NOMO-1 treated with dmso at 0.1 percent for 144 hours (cell line): ENCODE results near the gene DLG2.
"Not testable (repeated sequence)": the region's sequence is repeated elsewhere in the genome, so short reads cannot be mapped to it uniquely, and the experiment has no call there.

ENCODE experiments used
- DNase-seq: peaks from one replicate; lab custom pipeline; 2025; ENCODE audit not compliant: unreplicated experiment; lab: John Stamatoyannopoulos, UW

The DLG2 gene

GRCh38 chr11:84800755-84801346 lies 826.3 kb downstream of the DLG2 start:
- DNase-seq: no peak

DNA sequence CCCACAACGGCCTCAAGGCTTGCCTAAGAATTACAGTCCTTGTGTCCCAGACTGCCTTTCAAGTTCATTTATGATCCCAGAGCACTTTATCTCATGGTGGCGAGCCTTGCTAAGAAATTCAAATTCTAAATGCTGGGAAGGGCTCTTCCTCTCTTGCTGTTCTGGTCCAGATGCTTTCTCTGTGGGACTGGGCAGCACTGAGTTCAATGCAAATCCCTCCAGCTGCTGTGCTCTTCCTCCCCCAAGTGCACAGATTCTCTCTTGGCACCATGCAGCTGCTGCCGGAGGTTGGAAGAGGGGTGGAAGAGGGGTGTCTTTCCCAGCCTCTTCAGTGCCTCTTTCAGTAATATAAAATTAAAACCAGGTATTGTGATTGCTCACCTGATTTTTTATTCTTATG lies 828.0 kb downstream of the DLG2 start:
- DNase-seq: no peak

GRCh38 chr11:84795698-84796097 lies 831.4 kb downstream of the DLG2 start:
- no peak for DNase-seq

- DNase-seq: no peak
Measured at GRCh38 chr11:84794663-84795443, 832.3 kb downstream of the DLG2 start.

DNA sequence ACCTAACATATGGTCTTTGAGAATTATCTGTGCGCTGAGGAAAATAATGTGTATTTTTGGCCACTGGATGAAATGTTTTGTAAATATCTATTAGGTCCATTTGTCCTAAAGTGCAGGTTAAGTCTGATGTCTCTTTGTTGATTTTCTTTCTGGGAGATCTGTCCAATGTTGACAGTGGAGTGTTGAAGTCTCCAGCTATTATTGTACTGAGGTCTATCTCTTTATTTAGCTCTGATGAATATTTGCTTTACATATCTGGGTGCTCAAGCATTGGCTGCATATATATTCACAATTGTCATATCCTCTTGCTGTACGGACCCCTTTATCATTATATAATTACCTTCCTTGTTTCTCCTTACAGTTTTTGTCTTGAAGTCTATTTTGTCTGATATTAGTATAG lies 833.8 kb downstream of the DLG2 start:
- no peak for DNase-seq

DNA sequence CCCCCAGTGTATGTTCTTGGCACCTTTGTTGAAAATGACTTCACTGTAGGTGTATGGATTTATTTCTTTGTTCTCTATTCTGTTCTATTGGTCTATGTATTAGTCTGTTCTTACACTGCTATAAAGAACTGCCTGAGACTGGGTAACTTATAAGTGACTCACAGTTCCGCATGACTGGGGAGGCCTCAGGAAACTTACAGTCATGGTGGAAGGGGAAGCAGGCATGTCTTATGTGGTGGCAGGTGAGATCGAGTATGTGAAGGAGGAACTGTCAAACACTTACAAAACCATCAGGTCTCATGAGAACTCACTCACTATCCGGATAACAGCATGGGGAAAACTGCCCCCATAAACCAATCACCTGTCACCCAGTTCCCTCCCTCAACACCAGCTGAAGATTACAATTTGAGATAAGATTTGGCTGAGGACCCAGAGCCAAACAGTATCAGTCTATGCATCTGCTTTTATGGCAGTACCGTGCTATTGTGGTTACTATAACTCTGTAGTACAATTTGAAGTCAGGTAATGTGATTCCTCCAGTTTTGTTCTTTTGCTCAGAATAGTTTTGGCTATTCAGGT lies 836.2 kb downstream of the DLG2 start:
- no peak for DNase-seq

DNA sequence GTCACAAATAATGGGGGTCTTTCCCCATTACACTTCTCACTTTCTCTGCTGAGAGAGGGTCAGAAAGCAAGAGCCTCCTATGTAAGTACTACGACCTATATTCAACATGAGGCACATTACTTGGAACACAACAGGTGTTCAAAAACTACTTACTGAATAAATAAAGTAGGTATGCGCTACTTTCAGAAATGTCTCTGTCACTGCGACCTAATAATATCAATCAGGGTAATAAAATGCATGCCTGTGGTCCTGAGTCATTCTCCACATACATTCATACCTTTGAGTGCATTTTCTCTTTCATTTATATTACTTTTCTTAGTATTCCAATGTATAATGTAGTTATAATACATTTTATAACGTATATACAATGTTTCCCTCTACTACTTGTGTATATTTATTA lies 838.9 kb downstream of the DLG2 start:
- DNase-seq: no peak

DNA sequence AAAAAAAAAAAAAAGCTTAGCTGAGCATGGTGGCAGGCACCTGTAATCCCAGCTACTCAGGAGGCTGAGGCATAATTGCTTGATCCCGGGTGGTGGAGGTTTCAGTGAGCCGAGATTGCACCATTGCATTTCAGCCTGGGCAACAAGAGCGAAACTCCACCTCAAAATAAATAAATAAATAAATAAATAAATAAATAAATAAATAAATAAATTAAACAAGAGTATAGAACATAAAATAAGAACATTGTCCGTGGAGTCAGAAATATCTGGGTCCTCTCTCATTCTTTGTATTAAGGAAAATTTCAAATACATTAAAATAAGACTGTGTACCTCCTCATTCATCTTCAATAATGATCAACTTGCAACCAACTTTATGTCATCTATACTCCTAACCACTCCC lies 843.0 kb downstream of the DLG2 start:
- DNase-seq: not testable (repeated sequence)

DNA sequence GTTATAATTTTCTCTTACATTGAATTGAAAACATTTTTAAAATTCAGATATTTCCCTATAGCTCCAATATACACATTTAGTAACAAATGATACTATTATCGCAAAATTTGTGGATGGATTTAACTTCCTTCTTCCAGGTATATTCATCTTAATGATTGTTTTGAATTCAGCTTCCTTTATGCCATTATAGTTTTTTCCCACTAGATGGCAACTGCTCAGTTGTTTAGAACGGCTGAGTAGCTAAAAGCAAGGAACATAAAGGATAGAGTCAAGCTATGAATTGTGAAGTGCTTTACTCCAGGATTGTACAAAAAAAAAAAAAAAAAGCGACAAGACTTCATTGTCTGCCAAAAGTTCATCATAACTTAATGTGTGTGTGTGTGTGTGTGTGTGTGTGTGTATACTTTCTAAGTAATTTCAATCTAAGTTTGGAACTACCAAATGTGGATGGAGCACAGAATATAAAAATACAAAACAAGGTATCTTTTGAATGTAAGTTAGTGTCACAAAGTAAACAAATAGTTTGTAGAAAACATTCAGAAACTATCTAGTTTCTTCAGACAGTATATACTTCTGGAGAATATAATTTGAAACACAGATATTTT lies 846.4 kb downstream of the DLG2 start:
- no peak for DNase-seq

DNA sequence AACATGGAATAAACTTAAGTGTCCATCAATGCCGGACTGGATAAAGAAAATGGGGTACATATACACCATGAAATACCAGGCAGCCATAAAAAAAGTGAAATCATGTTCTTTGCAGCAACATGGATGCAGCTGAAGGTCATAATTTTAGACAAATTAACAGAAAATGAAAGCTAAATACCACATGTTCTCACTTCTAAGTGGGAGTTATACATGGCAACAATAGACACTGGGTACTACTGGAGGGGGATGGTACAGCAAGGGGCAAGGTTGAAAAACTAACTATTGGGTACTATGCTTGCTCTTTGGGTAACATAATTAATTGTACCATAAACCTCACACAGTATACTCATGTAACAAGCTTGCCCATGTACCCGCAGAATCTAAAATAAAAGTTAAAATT lies 851.6 kb downstream of the DLG2 start:
- no peak for DNase-seq

DNA sequence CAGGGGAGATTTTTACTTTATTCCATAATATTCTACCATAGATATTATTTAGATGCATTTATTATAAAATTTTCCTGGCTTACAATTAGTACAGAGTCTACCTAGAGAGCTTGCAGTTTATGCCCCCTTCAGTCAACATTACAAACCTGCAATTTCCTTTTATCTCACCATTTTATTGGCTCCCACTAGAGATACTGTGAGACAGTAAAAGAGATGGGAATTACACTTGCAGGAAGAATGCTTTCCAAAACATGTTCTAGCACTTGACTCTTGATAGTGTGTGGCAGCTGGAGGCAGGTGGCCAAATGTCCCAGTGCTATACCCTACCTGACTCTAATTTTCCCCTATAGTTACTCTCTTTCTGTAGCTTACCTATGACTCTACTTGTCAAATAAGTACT lies 863.2 kb downstream of the DLG2 start:
- no peak for DNase-seq

- no peak for DNase-seq
Measured at GRCh38 chr11:84757711-84758110, 869.4 kb downstream of the DLG2 start.

DNA sequence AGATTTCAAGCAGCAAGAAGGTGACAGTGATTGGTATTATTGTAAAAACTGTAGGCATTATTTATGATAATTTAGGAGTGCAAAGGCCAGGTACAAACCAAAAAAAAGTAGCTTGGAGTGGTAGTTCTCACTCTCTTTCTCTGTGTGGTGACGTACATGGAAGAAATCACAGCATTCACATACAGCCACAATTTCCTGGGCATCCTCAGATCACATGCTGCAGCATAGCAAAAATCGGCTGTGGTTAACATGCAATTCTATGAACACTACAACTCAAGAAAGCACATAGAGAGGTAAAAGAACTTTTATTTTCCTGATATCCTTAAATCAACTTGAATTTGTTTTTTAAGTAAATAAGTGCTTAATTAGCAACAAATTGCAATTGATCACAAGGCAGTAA lies 875.8 kb downstream of the DLG2 start:
- no peak for DNase-seq

- DNase-seq: no peak
Measured at GRCh38 chr11:84747871-84748270, 879.3 kb downstream of the DLG2 start.

- no peak for DNase-seq
Measured at GRCh38 chr11:84740050-84740449, 887.1 kb downstream of the DLG2 start.

DNA sequence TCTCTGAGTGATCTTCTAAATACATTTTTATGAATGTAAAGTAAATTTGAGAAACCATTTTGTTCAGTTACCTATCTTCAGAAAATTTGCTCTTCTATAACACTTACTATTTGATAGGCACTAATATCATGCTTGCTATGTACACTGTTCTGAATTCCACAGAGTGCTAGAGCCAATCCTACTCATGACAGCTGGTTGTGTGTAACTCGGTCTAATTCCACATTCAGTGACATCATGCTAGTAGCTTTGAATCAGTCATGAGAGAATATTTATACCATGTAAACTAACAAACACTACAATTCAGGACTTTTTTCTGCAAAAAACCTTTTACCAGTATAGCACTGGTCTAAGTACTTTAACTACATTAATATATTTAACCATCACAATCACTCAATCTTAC lies 902.9 kb downstream of the DLG2 start:
- no peak for DNase-seq

- no peak for DNase-seq
Measured at GRCh38 chr11:84722583-84723108, 904.5 kb downstream of the DLG2 start.

- DNase-seq: no peak
Measured at GRCh38 chr11:84721561-84721961, 905.6 kb downstream of the DLG2 start.

GRCh38 chr11:84720706-84721402 lies 906.3 kb downstream of the DLG2 start:
- DNase-seq: no peak

GRCh38 chr11:84719935-84720577 lies 907.1 kb downstream of the DLG2 start:
- no peak for DNase-seq

DNA sequence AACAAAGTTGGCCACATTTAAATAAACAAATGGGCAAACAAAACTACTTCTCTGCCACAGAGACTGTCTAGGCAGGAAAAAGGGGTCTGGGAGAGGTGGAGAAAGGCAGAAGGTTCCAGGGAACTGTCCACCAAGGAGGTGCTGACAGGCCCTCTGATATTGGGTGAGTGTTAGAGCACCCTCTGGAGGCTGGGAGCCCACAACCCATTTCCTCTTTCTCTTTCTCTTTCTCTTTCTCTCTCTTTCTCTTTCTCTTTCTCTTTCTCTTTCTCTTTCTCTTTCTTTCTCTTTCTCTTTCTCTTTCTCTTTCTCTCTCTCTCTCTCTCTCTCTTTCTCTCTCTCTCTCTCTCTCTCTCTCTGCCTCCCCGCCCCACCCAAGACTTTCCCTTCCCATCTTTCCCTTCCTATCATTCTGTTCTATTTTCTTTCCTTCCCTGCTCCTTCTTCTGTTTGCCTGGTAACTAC lies 912.8 kb downstream of the DLG2 start:
- DNase-seq: peak; percentile 55
